ENCODE measurements around the gene FOXP1. TPM values are rescaled to one million over a fixed set of nuclear protein-coding genes. Genes with fewer than 3 reads are reported as not detected.

FOXP1 gene
- total RNA-seq, 1 donor from 2014 or later = 107 TPM

DNA sequence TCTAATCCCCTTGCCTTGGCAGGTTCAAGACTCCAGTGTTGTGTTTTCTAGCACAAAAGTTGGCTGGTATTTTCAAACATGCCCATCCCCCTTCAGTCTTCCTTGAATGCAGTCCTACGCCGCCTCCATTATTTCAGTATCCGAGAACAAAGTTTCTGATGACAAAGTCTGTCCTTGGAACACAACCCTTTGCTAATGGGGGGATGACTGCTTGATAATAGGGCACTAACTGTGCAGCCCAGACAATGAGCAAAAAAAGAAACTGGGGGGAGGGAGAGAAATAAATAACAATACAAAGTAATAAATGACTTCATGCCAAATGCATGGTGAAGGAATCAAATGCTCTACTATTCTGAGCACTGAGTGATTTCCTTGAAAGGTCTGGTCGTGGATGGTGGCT lies 310.1 kb downstream of the FOXP1 start:
- H3K79me2 ChIP-seq (ENCODE audit: insufficient read depth, low read length) = peaks cover 49% of the 10 kb centered on the region
- no peak overlapping the region for H2AFZ ChIP-seq (ENCODE audit: low read depth, low read length)
- H4K20me1 ChIP-seq (ENCODE audit: insufficient read depth, low read length) = peaks cover 63% of the 10 kb centered on the region
- Mint-ChIP-seq H3K4me1 (ENCODE audit: low read depth, unreplicated experiment) (peaks cover 5% of the 10 kb centered on the region), H3K27ac (ENCODE audit: unreplicated experiment) (no peak overlapping the region), H3K9me3 (ENCODE audit: unreplicated experiment) (no peaks in the 10 kb centered on the region), H3K27me3 (ENCODE audit: low read depth, unreplicated experiment) (no peaks in the 10 kb centered on the region), H3K4me3 (ENCODE audit: unreplicated experiment) (no peak overlapping the region), H3K36me3 (ENCODE audit: low read depth, unreplicated experiment) (peaks cover 6% of the 10 kb centered on the region)
- FAIRE-seq = no peak
- H3K9ac ChIP-seq (ENCODE audit: low read length) = no peak overlapping the region
- no peak overlapping the region for H3K4me3 ChIP-seq (ENCODE audit: insufficient read depth, low read depth, low read length)
- H3K27ac ChIP-seq (ENCODE audit: low read depth, low read length) = no peak overlapping the region
- no peaks in the 10 kb centered on the region for H3K36me3 ChIP-seq (ENCODE audit: insufficient read depth, low read length)
- H3K4me1 ChIP-seq (ENCODE audit: insufficient read depth, low read length) = no peaks in the 10 kb centered on the region
- TF ChIP-seq, protein P1, sequence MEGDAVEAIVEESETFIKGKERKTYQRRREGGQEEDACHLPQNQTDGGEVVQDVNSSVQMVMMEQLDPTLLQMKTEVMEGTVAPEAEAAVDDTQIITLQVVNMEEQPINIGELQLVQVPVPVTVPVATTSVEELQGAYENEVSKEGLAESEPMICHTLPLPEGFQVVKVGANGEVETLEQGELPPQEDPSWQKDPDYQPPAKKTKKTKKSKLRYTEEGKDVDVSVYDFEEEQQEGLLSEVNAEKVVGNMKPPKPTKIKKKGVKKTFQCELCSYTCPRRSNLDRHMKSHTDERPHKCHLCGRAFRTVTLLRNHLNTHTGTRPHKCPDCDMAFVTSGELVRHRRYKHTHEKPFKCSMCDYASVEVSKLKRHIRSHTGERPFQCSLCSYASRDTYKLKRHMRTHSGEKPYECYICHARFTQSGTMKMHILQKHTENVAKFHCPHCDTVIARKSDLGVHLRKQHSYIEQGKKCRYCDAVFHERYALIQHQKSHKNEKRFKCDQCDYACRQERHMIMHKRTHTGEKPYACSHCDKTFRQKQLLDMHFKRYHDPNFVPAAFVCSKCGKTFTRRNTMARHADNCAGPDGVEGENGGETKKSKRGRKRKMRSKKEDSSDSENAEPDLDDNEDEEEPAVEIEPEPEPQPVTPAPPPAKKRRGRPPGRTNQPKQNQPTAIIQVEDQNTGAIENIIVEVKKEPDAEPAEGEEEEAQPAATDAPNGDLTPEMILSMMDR (IDR thresholded peaks at IDR 0.05; ENCODE audit: insufficient read depth, low read depth, low read length) = no peak
- no peak for TF ChIP-seq EZH2 (IDR thresholded peaks at IDR 0.05; ENCODE audit: insufficient read depth, low read length)
- DNase-seq (ENCODE audit: low read depth) = no peak
- H3K27me3 ChIP-seq (ENCODE audit: insufficient read depth, low read length) = no peaks in the 10 kb centered on the region
- no peak overlapping the region for H3K4me2 ChIP-seq (ENCODE audit: low read length)
- no peaks in the 10 kb centered on the region for H3K9me3 ChIP-seq (ENCODE audit: insufficient read depth, low read depth, low read length)

GRCh38 chr3:71271596-71271995 lies 311.9 kb downstream of the FOXP1 start:
- Histone ChIP-seq H3K27me3 (ENCODE audit: insufficient read depth, low read length) (no peaks in the 10 kb centered on the region), H3K79me2 (ENCODE audit: insufficient read depth, low read length) (peaks cover 52% of the 10 kb centered on the region), H3K4me3 (ENCODE audit: insufficient read depth, low read depth, low read length) (no peak overlapping the region), H3K36me3 (ENCODE audit: insufficient read depth, low read length) (no peaks in the 10 kb centered on the region), H3K4me1 (ENCODE audit: insufficient read depth, low read length) (no peaks in the 10 kb centered on the region), H3K4me2 (ENCODE audit: low read length) (no peak overlapping the region), H4K20me1 (ENCODE audit: insufficient read depth, low read length) (peaks cover 63% of the 10 kb centered on the region), H3K9ac (ENCODE audit: low read length) (no peak overlapping the region), H3K9me3 (ENCODE audit: insufficient read depth, low read depth, low read length) (no peaks in the 10 kb centered on the region), H2AFZ (ENCODE audit: low read depth, low read length) (no peak overlapping the region), H3K27ac (ENCODE audit: low read depth, low read length) (no peak overlapping the region)
- Mint-ChIP-seq H3K4me3 (ENCODE audit: unreplicated experiment) (no peak overlapping the region), H3K27ac (ENCODE audit: unreplicated experiment) (no peak overlapping the region), H3K27me3 (ENCODE audit: low read depth, unreplicated experiment) (no peaks in the 10 kb centered on the region), H3K36me3 (ENCODE audit: low read depth, unreplicated experiment) (peaks cover 6% of the 10 kb centered on the region), H3K9me3 (ENCODE audit: unreplicated experiment) (peaks cover 2% of the 10 kb centered on the region), H3K4me1 (ENCODE audit: low read depth, unreplicated experiment) (no peaks in the 10 kb centered on the region)
- TF ChIP-seq, protein P1 (IDR thresholded peaks at IDR 0.05; ENCODE audit: insufficient read depth, low read depth, low read length) = no peak
- no peak for TF ChIP-seq EZH2 (IDR thresholded peaks at IDR 0.05; ENCODE audit: insufficient read depth, low read length)
- peak; percentile 46 for DNase-seq (ENCODE audit: low read depth)
- peak; percentile 39 for FAIRE-seq

DNA sequence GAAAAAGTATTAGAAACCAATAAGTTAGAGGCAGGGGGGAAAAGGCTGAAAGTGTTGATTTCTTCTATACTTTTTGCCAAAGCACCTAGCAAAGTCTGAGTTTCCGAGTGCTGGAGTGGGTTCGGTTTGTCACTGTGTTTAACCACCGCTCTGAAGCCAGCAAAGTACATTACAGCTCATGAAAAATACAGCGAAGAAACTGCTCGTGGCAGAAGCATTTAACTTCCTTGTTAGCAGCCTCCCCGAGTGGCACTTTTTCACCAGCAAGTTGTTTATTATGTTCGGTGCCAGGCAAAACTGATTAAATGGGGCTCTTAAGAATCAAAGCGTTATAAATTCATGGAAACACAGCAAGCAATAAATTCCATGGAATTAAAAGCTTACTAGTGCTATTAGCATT lies 313.6 kb downstream of the FOXP1 start:
- Histone ChIP-seq H2AFZ (ENCODE audit: low read depth, low read length) (no peak overlapping the region), H3K36me3 (ENCODE audit: insufficient read depth, low read length) (no peaks in the 10 kb centered on the region), H3K4me2 (ENCODE audit: low read length) (no peak overlapping the region), H3K4me3 (ENCODE audit: insufficient read depth, low read depth, low read length) (no peak overlapping the region), H3K9ac (ENCODE audit: low read length) (no peak overlapping the region), H3K27me3 (ENCODE audit: insufficient read depth, low read length) (no peaks in the 10 kb centered on the region), H3K4me1 (ENCODE audit: insufficient read depth, low read length) (no peaks in the 10 kb centered on the region), H4K20me1 (ENCODE audit: insufficient read depth, low read length) (peaks cover 61% of the 10 kb centered on the region), H3K27ac (ENCODE audit: low read depth, low read length) (no peak overlapping the region), H3K79me2 (ENCODE audit: insufficient read depth, low read length) (peaks cover 51% of the 10 kb centered on the region), H3K9me3 (ENCODE audit: insufficient read depth, low read depth, low read length) (no peaks in the 10 kb centered on the region)
- Mint-ChIP-seq H3K4me1 (ENCODE audit: low read depth, unreplicated experiment) (peaks cover 2% of the 10 kb centered on the region), H3K36me3 (ENCODE audit: low read depth, unreplicated experiment) (peaks cover 9% of the 10 kb centered on the region), H3K27ac (ENCODE audit: unreplicated experiment) (no peak overlapping the region), H3K4me3 (ENCODE audit: unreplicated experiment) (no peak overlapping the region), H3K27me3 (ENCODE audit: low read depth, unreplicated experiment) (no peaks in the 10 kb centered on the region), H3K9me3 (ENCODE audit: unreplicated experiment) (peaks cover 2% of the 10 kb centered on the region)
- no peak for FAIRE-seq
- no peak for DNase-seq (ENCODE audit: low read depth)
- no peak for TF ChIP-seq EZH2 (IDR thresholded peaks at IDR 0.05; ENCODE audit: insufficient read depth, low read length)
- TF ChIP-seq, protein P1 (IDR thresholded peaks at IDR 0.05; ENCODE audit: insufficient read depth, low read depth, low read length) = no peak

All from astrocyte (in vitro differentiated cells and primary cell).